GM12878 (cell line): ENCODE data around the gene TMEM132D. TPM values are rescaled to one million over a fixed set of nuclear protein-coding genes. Genes with fewer than 3 reads are reported as not detected.

Source experiments
- ATAC-seq: fragments of 200-7000 bp; cut with Tn5 transposase; 3 replicates; pipeline ENCODE4 v1.9.1; 2020; ENCODE audit warnings: mild to moderate bottlenecking, moderate library complexity
- BruUV-seq: library from RNA; stranded (reverse); fragments of 400-500 nt; replicated peaks from 2 replicates; lab custom pipeline; 2021; lab: Mats Ljungman, UMichigan
- CTCF ChIA-PET: fragments of 300-600 bp; sonication (Branson Sonifier 250); formaldehyde crosslinking; extraction: SDS; loops from one replicate; lab custom pipeline; 2021; ENCODE audit warnings: inconsistent platforms; lab: Yijun Ruan, JAX
- POLR2A ChIA-PET: fragments of 350-600 bp; formaldehyde crosslinking; extraction: SDS; loops from one replicate; lab custom pipeline; 2021; ENCODE audit warnings: inconsistent platforms; lab: Charles Lee
- RAD21 ChIA-PET: fragments of 300-600 bp; sonication (Branson Sonifier 250); formaldehyde crosslinking; loops from one replicate; lab custom pipeline; 2023; ENCODE audit warnings: antibody characterized with exemption; ENCODE audit not compliant: unreplicated experiment; lab: Charles Lee
- SMC1A ChIA-PET: fragments of 300-600 bp; sonication (Branson Sonifier 250); formaldehyde crosslinking; loops from one replicate; lab custom pipeline; 2023; ENCODE audit not compliant: unreplicated experiment, uncharacterized antibody; lab: Charles Lee
- DNase-seq: peaks from one replicate; pipeline ENCODE4 v3.0.0-alpha.2; 2011; ENCODE audit warnings: low read depth, low spot score
- FAIRE-seq: peaks from 3 replicates; lab custom pipeline; 2011; peaks lifted over from hg19 to GRCh38; lab: Jason Lieb, UNC
- H2AFZ ChIP-seq: 2 replicates; pipeline ENCODE4 v1.6.0; 2011; ENCODE audit warnings: low read depth, low read length, control low read depth; ENCODE audit not compliant: control insufficient read depth
- H3K27ac ChIP-seq: 2 replicates; pipeline ENCODE4 v1.5.1; 2011; ENCODE audit warnings: control low read depth; ENCODE audit not compliant: control insufficient read depth, insufficient read depth
- H3K27me3 ChIP-seq, 2 experiments: replicated peaks in 1 of 2; 2 replicates each; pipeline versions ENCODE4 v1.6.0 to v1.6.1; 2011; ENCODE audit warnings: low read length in 1 of 2; ENCODE audit not compliant: control insufficient read depth in 2 of 2, insufficient read depth in 2 of 2
- H3K36me3 ChIP-seq, 2 experiments: 2 replicates each; pipeline ENCODE4 v1.5.1; 2011; ENCODE audit warnings: low read length in 1 of 2; ENCODE audit not compliant: control insufficient read depth in 2 of 2, insufficient read depth in 2 of 2
- H3K4me1 ChIP-seq: 2 replicates; pipeline ENCODE4 v1.6.1; 2011; ENCODE audit warnings: mild to moderate bottlenecking, low read length, moderate library complexity, mixed read lengths; ENCODE audit not compliant: control insufficient read depth, insufficient read depth
- H3K4me2 ChIP-seq: 2 replicates; pipeline ENCODE4 v1.6.0; 2011; ENCODE audit warnings: control low read depth; ENCODE audit not compliant: control insufficient read depth, insufficient read depth
- H3K4me3 ChIP-seq: fragments of 200-600 bp; sonication (generic); 2 replicates; pipeline ENCODE4 v1.5.1; 2016
- H3K79me2 ChIP-seq: 2 replicates; pipeline ENCODE4 v1.6.0; 2011; ENCODE audit warnings: low read length; ENCODE audit not compliant: control insufficient read depth, insufficient read depth
- H3K9ac ChIP-seq: 2 replicates; pipeline ENCODE4 v1.8.0; 2011; ENCODE audit warnings: low read length, control low read depth, mixed read lengths; ENCODE audit not compliant: control insufficient read depth, insufficient read depth
- H3K9me3 ChIP-seq: replicated peaks from 3 replicates; pipeline ENCODE4 v1.5.1; 2011; ENCODE audit warnings: mild to moderate bottlenecking, low read length; ENCODE audit not compliant: control insufficient read depth, insufficient read depth
- H4K20me1 ChIP-seq: 2 replicates; pipeline ENCODE4 v1.6.0; 2011; ENCODE audit not compliant: control insufficient read depth, insufficient read depth
- ATF3 ChIP-seq: IDR thresholded peaks from 2 replicates; pipeline ENCODE4 v1.6.1; 2011; ENCODE audit warnings: low read depth, mild to moderate bottlenecking, low read length, moderate library complexity, borderline replicate concordance; ENCODE audit errors: extremely low read depth
- BCL3 ChIP-seq: IDR thresholded peaks from 2 replicates; pipeline ENCODE4 v1.6.1; 2011; ENCODE audit warnings: borderline replicate concordance, low read depth, mild to moderate bottlenecking, moderate library complexity, low read length; ENCODE audit not compliant: insufficient read depth, poor library complexity, severe bottlenecking
- CHD4 ChIP-seq: fragments of 200-600 bp; sonication (generic); IDR thresholded peaks from 2 replicates; pipeline ENCODE4 v1.6.1; 2016; ENCODE audit warnings: mild to moderate bottlenecking
- GATAD2B ChIP-seq: fragments of 450-650 bp; conservative IDR thresholded peaks from 2 replicates; pipeline ENCODE4 v1.6.1; 2017; ENCODE audit warnings: low read depth, mild to moderate bottlenecking, moderate library complexity
- IRF4 ChIP-seq: IDR thresholded peaks from 2 replicates; pipeline ENCODE4 v1.6.1; 2011; ENCODE audit warnings: low read depth, low read length
- MYC ChIP-seq: IDR thresholded peaks from 2 replicates; pipeline ENCODE4 v1.6.1; 2011; ENCODE audit warnings: mild to moderate bottlenecking, low read length, moderate library complexity, inconsistent platforms; ENCODE audit not compliant: insufficient read depth, insufficient replicate concordance, insufficient read length, severe bottlenecking
- NBN ChIP-seq: fragments of 450-650 bp; IDR thresholded peaks from 2 replicates; pipeline ENCODE4 v1.6.1; 2016
- NFYB ChIP-seq: IDR thresholded peaks from 2 replicates; pipeline ENCODE4 v1.6.1; 2011; ENCODE audit warnings: low read depth, mild to moderate bottlenecking, low read length, improper control_type of control experiment, moderate library complexity; ENCODE audit not compliant: insufficient read depth
- NR2C1 ChIP-seq: fragments of 450-650 bp; IDR thresholded peaks from 2 replicates; pipeline ENCODE4 v1.6.1; 2017; ENCODE audit warnings: antibody characterized with exemption, mild to moderate bottlenecking, moderate library complexity
- RELA ChIP-seq: fragments of 450-650 bp; IDR thresholded peaks from 2 replicates; pipeline ENCODE4 v1.8.0; 2014; ENCODE audit warnings: borderline replicate concordance; ENCODE audit not compliant: partially characterized antibody
- SMAD1 ChIP-seq: fragments of 450-650 bp; IDR thresholded peaks from 2 replicates; pipeline ENCODE4 v1.6.1; 2018; ENCODE audit warnings: mild to moderate bottlenecking, low read depth; ENCODE audit not compliant: partially characterized antibody
- SMC3 ChIP-seq: IDR thresholded peaks from 2 replicates; pipeline ENCODE4 v1.6.1; 2011; ENCODE audit warnings: low read length, improper control_type of control experiment, borderline replicate concordance
- SPI1 ChIP-seq: IDR thresholded peaks from 2 replicates; pipeline ENCODE4 v1.6.1; 2011; ENCODE audit warnings: low read depth, mild to moderate bottlenecking, low read length, moderate library complexity, borderline replicate concordance; ENCODE audit not compliant: insufficient read depth
- SUPT20H ChIP-seq: IDR thresholded peaks from 2 replicates; pipeline ENCODE4 v1.6.1; 2011; ENCODE audit warnings: low read depth, mild to moderate bottlenecking, low read length, moderate library complexity, borderline replicate concordance; ENCODE audit not compliant: control insufficient read depth
- ZNF274 ChIP-seq: IDR thresholded peaks from one replicate; pipeline ENCODE4 v1.8.0; 2011; ENCODE audit not compliant: insufficient read length, insufficient read depth
- ZNF687 ChIP-seq: fragments of 450-650 bp; IDR thresholded peaks from 2 replicates; pipeline ENCODE4 v1.6.1; 2017; ENCODE audit warnings: mild to moderate bottlenecking, moderate library complexity
- WGBS: methylation state at CpG from one replicate; pipeline ENCODE4 v1.1.6; 2016; ENCODE audit warnings: low lambda C conversion rate; ENCODE audit not compliant: insufficient replicate concordance, insufficient coverage; ENCODE audit errors: missing lambda C conversion rate; 5-methylcytosine and 5-hydroxymethylcytosine counted together
- in situ Hi-C: fragments of 300-500 bp; cut with MboI; formaldehyde crosslinking; loops from 9 replicates; pipeline ENCODE4 v1.14.3; 2018; ENCODE audit warnings: mixed read lengths
- intact Hi-C: fragments of 100-400 bp; cut with micrococcal nuclease; formaldehyde crosslinking; loops from one replicate; pipeline ENCODE4 v1.14.2; 2022; ENCODE audit not compliant: unreplicated experiment
- polyA plus RNA-seq, 11 experiments: library from polyadenylated mRNA; depleted of rRNA in 4 of 11; unstranded in 6 of 11; stranded (reverse) in 5 of 11; fragments of >200 nt; fragmentation: Nextera tagmentation in 4 of 11; fragmentation: Illumina TruSeq in 1 of 11; extraction: Ambion mirVana in 4 of 11; extraction: Trizol in 1 of 11; gene quantifications; 1 replicate in 1 of 11; 2 replicates in 10 of 11; pipeline versions ENCODE4 v1.2.1 to v1.2.3, GENCODE V29; 2011 to 2016; ENCODE audit warnings: inconsistent platforms in 2 of 11, missing spikeins in 2 of 11, low read depth in 1 of 11
- total RNA-seq, 4 experiments: library from RNA; depleted of rRNA in 3 of 4; stranded (reverse); fragments of >200 nt in 3 of 4; fragmentation: Illumina TruSeq in 1 of 4; extraction: Trizol in 1 of 4; gene quantifications; 2 replicates each; pipeline versions ENCODE4 v1.2.1 to v1.2.3, GENCODE V29; 2013 to 2021

TMEM132D gene
- total and polyA plus RNA-seq, 10 of the 15 experiments (the other 5 are each of a cell fraction or from before 2014, with no cell fraction given), result under 0.01 to 0.12 (median 0.02) TPM; not detected in 3

GRCh38 chr12:129096968-129097367, 806.9 kb downstream of the TMEM132D start (continued):
- no peak for TF ChIP-seq NFYB
- no peak for TF ChIP-seq NBN
- TF ChIP-seq BCL3, result no peak
- TF ChIP-seq SPI1, result no peak
- TF ChIP-seq CHD4, result no peak

- H3K4me3 ChIP-seq, result no peak overlapping the region
- H3K4me2 ChIP-seq, result no peak overlapping the region
- in situ Hi-C loops (no loop called here), intact Hi-C loops (no loop called here)
- no peak overlapping the region for H3K27ac ChIP-seq
- no peak overlapping the region for H3K9ac ChIP-seq
- RAD21 ChIA-PET, result no interaction called here
- FAIRE-seq, result no peak
- no peaks in the 10 kb centered on the region for H3K36me3 ChIP-seq
- no peaks in the 10 kb centered on the region for H3K79me2 ChIP-seq
- no peaks in the 10 kb centered on the region for H4K20me1 ChIP-seq
- POLR2A ChIA-PET, result no interaction called here
- H3K27me3 ChIP-seq, result no peaks in the 10 kb centered on the region
- no peaks in the 10 kb centered on the region for H3K9me3 ChIP-seq
- CTCF ChIA-PET, result no interaction called here
- 58% methylated on average over 11 of the region's 11 CpGs for WGBS
- no TSS peak for BruUV-seq
- SMC1A ChIA-PET, result no interaction called here
- H2AFZ ChIP-seq, result no peak overlapping the region
- H3K4me1 ChIP-seq, result no peaks in the 10 kb centered on the region
- no peak for ATAC-seq
- no peak for DNase-seq
- TF ChIP-seq ZNF687 (no peak), RELA (no peak), IRF4 (no peak), SUPT20H (no peak), ZNF274 (no peak), ATF3 (no peak), SMC3 (no peak), NR2C1 (no peak), GATAD2B (no peak), MYC (no peak), SMAD1 (no peak)
These were observed 807.6 kb downstream of the TMEM132D start for GRCh38 chr12:129096184-129096583.
